ENCODE measurements around the gene THRAP3. TPM values are rescaled to one million over a fixed set of nuclear protein-coding genes. Genes with fewer than 3 reads are reported as not detected.
A peak's percentile ranks its signal among the peaks of the same experiment; 100 is the strongest.

Gene THRAP3
- total and polyA plus RNA-seq, 9 of the 15 experiments (the other 6 are each of a cell fraction or from before 2014, with no cell fraction given), result 66.2 to 135 (median 113) TPM

GRCh38 chr1:36223996-36224536, at the start of gene THRAP3 (continued):
- TF ChIP-seq BRF2 (IDR thresholded peaks at IDR 0.05; ENCODE audit: borderline replicate concordance, insufficient read depth, insufficient read length) (no peak), RBM22 (IDR thresholded peaks at IDR 0.05; ENCODE audit: low read depth, low read length, poor library complexity, severe bottlenecking) (peak; percentile 40), CCAR2 (IDR thresholded peaks at IDR 0.05; ENCODE audit: low read depth, low read length) (no peak), HOXB6 (CRISPR knock-in tag; IDR thresholded peaks at IDR 0.05; ENCODE audit: borderline replicate concordance) (no peak), MCM7 (IDR thresholded peaks at IDR 0.05) (no peak), NR4A1 (CRISPR knock-in tag; IDR thresholded peaks at IDR 0.05) (0 out of 2 replicates have a peak, but pooled peaks have one; percentile 82), NR4A1 (tag; IDR thresholded peaks at IDR 0.05) (no peak), CTBP1 (IDR thresholded peaks at IDR 0.05; ENCODE audit: borderline replicate concordance) (peak; percentile 89)

GRCh38 chr1:36174713-36175112, 49.5 kb upstream of the THRAP3 start:
- intact Hi-C loops (cut with micrococcal nuclease), result no loop called here
- no peak for FAIRE-seq
- H3K27me3 ChIP-seq (ENCODE audit: control insufficient read depth in 2 of 2, insufficient read depth in 2 of 2, low read length in 2 of 2), result no peaks in the 10 kb centered on the region
- CTCF ChIA-PET (ENCODE audit: low intra/inter-chr PET ratio), result no interaction called here
- peaks cover 90% of the 10 kb centered on the region; the same call in 2 of the 3 replicates for H3K36me3 ChIP-seq (ENCODE audit: control insufficient read depth, insufficient read depth, low read length)
- H3K4me1 ChIP-seq (replicated peaks in 1 of 2; ENCODE audit: control insufficient read depth in 2 of 2, insufficient read depth in 2 of 2, low read length in 2 of 2), result peaks cover 0 to 23% of the 10 kb centered on the region in 2 experiments; a peak in 1 of 5 replicates
- POLR2A ChIA-PET, result interaction anchor here (0.7 to 1.9 kb wide), 5 partner anchors 9 to 1244 kb away, joined by 3 to 5 read pairs (median 3); no protein-coding TSS in a partner anchor
- TF ChIP-seq ZNF407 (IDR thresholded peaks at IDR 0.05; ENCODE audit: low read depth) (no peak), RBFOX2 (IDR thresholded peaks at IDR 0.05; ENCODE audit: low read depth, low read length) (0 out of 2 replicates have a peak, but pooled peaks have one; percentile 1)
- H3K9me3 ChIP-seq (replicated peaks; ENCODE audit: control insufficient read depth, insufficient read depth, low read depth, low read length), result no peaks in the 10 kb centered on the region
- H4K20me1 ChIP-seq (replicated peaks; ENCODE audit: control insufficient read depth, insufficient read depth, low read length), result 0 out of 2 replicates have a peak, but pooled peaks cover 4% of the 10 kb centered on the region
- no peak overlapping the region; a peak in 1 of 4 replicates for H3K9ac ChIP-seq (ENCODE audit: insufficient read depth in 1 of 2, low read depth in 2 of 2, low read length in 2 of 2)
- in situ Hi-C loops (cut with MboI), result no loop called here
- H3K4me3 ChIP-seq, result no peak overlapping the region
- H3K79me2 ChIP-seq (ENCODE audit: control insufficient read depth, insufficient read depth, low read length), result 0 out of 3 replicates have a peak, but pooled peaks cover under 1% of the 10 kb centered on the region
- no peak for ATAC-seq
- 93% methylated on average over 4 of the region's 11 CpGs for WGBS (ENCODE audit: insufficient coverage, low coverage, missing lambda C conversion rate)
- no peak for DNase-seq (ENCODE audit: extremely low read depth in 1 of 4, low spot score in 3 of 4)
- no peak overlapping the region for H3K27ac ChIP-seq (ENCODE audit: extremely low read depth, low read depth, low read length)
- H3K9me1 ChIP-seq (ENCODE audit: control insufficient read depth, insufficient read depth, low read length), result no peaks in the 10 kb centered on the region
- no peak overlapping the region for H3K4me2 ChIP-seq (ENCODE audit: insufficient read depth, low read length)
- no TSS peak for BruUV-seq (replicated peaks)
- no peak overlapping the region for H2AFZ ChIP-seq (ENCODE audit: low read depth, low read length)

Data from K562 (cell line).